ENCODE data around the gene PTPRN2. TPM values are rescaled to one million over a fixed set of nuclear protein-coding genes. Genes with fewer than 3 reads are reported as not detected.

PTPRN2 gene
- total RNA-seq, 2 donors from 2014 or later = 26.1 to 55.5 TPM

DNA sequence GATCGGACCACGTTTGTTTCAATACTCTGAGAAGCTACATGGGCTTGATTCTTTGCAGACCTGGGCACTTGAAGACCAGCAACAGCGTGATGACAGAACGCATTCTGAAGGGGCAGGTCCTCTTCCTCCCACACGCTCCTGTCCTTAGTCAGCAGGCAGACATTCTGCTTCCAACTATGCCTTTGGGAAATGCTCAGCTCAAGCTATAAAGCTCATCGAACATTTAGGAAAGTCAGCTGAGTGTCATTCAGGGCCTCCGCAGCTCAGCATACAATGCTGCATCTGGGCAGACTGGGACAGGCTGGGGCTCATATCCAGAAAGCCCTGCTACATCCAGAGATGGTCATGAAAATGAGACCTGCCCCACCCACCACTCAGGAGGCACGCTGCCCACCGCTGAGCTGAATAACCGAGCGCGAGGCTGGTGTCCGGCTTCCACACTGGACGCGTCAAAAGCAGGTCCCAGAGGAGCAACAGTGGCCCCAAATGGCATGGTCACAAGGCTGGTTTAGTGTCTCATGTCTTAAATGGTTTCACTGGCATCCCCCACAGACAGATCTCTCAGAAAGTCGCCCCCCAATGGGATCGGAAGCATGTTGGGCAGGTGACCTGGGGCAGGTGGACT lies 976.8 kb downstream of the PTPRN2 start:
- Histone ChIP-seq H3K9me3 (no peaks in the 10 kb centered on the region), H3K27ac (no peak overlapping the region), H3K27me3 (replicated peaks; ENCODE audit: insufficient read depth) (no peaks in the 10 kb centered on the region), H3K4me3 (no peak overlapping the region), H3K4me1 (replicated peaks) (no peaks in the 10 kb centered on the region), H3K36me3 (no peaks in the 10 kb centered on the region)
- 91% methylated on average over 17 of the region's 17 CpGs for WGBS
- intact Hi-C loops (cut with DNase I) = no loop called here
- DNase-seq (ENCODE audit: low spot score) = no peak
- no peak for TF ChIP-seq CTCF (IDR thresholded peaks at IDR 0.05)
- no peak for TF ChIP-seq POLR2A (IDR thresholded peaks at IDR 0.05)
- TF ChIP-seq POLR2AphosphoS5 (IDR thresholded peaks at IDR 0.05) = no peak

GRCh38 chr7:157609932-157610640 lies 977.5 kb downstream of the PTPRN2 start:
- intact Hi-C loops (cut with DNase I) = no loop called here
- WGBS = 90% methylated on average over 22 of the region's 22 CpGs
- TF ChIP-seq POLR2AphosphoS5 (IDR thresholded peaks at IDR 0.05) = no peak
- no peak for TF ChIP-seq CTCF (IDR thresholded peaks at IDR 0.05)
- TF ChIP-seq POLR2A (IDR thresholded peaks at IDR 0.05) = no peak

GRCh38 chr7:157609516-157609915 lies 978.1 kb downstream of the PTPRN2 start:
- 97% methylated on average over 15 of the region's 15 CpGs for WGBS
- H3K4me3 ChIP-seq = no peak overlapping the region
- intact Hi-C loops (cut with DNase I) = no loop called here

More at GRCh38 chr7:157609932-157610640, 977.5 kb downstream of the PTPRN2 start:
- DNase-seq (ENCODE audit: low spot score) = no peak
- Histone ChIP-seq H3K4me3 (no peak overlapping the region), H3K27me3 (replicated peaks; ENCODE audit: insufficient read depth) (no peaks in the 10 kb centered on the region), H3K36me3 (no peaks in the 10 kb centered on the region), H3K9me3 (no peaks in the 10 kb centered on the region), H3K27ac (no peak overlapping the region), H3K4me1 (replicated peaks) (no peaks in the 10 kb centered on the region)

DNA sequence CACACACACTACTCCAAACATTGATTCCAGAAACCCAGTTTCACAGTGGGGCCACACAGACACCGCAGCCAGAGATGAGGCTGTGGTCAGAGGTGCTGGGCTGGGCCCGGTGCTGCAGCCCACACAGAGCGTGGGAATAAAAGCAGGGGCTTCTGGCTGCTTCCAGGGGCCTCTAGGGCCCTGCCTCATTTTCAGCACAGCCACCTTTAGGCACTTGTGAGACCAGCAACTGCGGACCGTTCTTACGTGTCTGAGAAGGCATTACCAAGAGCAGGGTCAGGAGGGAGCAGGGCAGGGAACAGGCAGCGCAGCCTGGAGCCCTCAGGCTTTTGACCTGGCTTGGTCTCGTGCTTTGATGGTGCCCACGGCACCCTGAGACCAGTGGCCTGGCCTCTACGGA lies 980.4 kb downstream of the PTPRN2 start:
- no peak overlapping the region for H3K4me3 ChIP-seq
- DNase-seq (ENCODE audit: low spot score) = no peak
- no peaks in the 10 kb centered on the region for H3K4me1 ChIP-seq (replicated peaks)
- H3K27ac ChIP-seq = no peak overlapping the region
- TF ChIP-seq POLR2A (IDR thresholded peaks at IDR 0.05) (no peak), CTCF (IDR thresholded peaks at IDR 0.05) (no peak), POLR2AphosphoS5 (IDR thresholded peaks at IDR 0.05) (no peak)
- no peaks in the 10 kb centered on the region for H3K27me3 ChIP-seq (replicated peaks; ENCODE audit: insufficient read depth)
- 90% methylated on average over 10 of the region's 10 CpGs for WGBS
- H3K36me3 ChIP-seq = no peaks in the 10 kb centered on the region
- no peaks in the 10 kb centered on the region for H3K9me3 ChIP-seq
- intact Hi-C loops (cut with DNase I) = no loop called here

More at GRCh38 chr7:157609516-157609915, 978.1 kb downstream of the PTPRN2 start:
- H3K36me3 ChIP-seq = no peaks in the 10 kb centered on the region
- no peak for TF ChIP-seq POLR2AphosphoS5 (IDR thresholded peaks at IDR 0.05)
- no peak for TF ChIP-seq POLR2A (IDR thresholded peaks at IDR 0.05)
- TF ChIP-seq CTCF (IDR thresholded peaks at IDR 0.05) = no peak
- H3K4me1 ChIP-seq (replicated peaks) = no peaks in the 10 kb centered on the region
- no peak for DNase-seq (ENCODE audit: low spot score)
- H3K27ac ChIP-seq = no peak overlapping the region
- H3K27me3 ChIP-seq (replicated peaks; ENCODE audit: insufficient read depth) = no peaks in the 10 kb centered on the region
- no peaks in the 10 kb centered on the region for H3K9me3 ChIP-seq

DNA sequence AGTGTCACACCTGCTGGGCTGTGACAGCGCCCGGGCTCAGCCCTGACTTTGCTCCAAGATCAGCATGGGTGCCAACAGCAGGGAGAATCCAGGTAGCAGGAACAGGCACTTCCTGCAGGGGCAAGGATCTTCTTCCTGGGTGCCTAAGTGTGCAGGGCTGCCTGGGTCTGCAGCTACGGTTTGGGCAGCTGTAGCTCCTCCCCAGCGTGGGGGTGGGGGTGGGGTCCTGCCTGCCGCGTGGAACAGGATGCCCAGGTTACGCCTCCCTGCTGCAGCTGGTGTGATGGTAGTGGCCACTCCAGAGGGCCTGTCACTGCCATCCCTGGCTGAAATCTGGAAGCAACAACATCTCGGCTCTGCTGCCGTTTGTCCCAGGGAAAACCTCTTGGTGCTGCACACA lies 981.5 kb downstream of the PTPRN2 start:
- Histone ChIP-seq H3K4me1 (replicated peaks) (no peaks in the 10 kb centered on the region), H3K36me3 (no peaks in the 10 kb centered on the region), H3K4me3 (no peak overlapping the region), H3K9me3 (no peaks in the 10 kb centered on the region), H3K27me3 (replicated peaks; ENCODE audit: insufficient read depth) (no peaks in the 10 kb centered on the region), H3K27ac (no peak overlapping the region)
- intact Hi-C loops (cut with DNase I) = no loop called here
- DNase-seq (ENCODE audit: low spot score) = no peak
- WGBS = 51% methylated on average over 9 of the region's 9 CpGs
- TF ChIP-seq POLR2A (IDR thresholded peaks at IDR 0.05) (no peak), POLR2AphosphoS5 (IDR thresholded peaks at IDR 0.05) (no peak), CTCF (IDR thresholded peaks at IDR 0.05) (no peak)
